Activated B cell treated with CpG ODN at 0.5 μM for 24 hours (primary cell): ENCODE measurements around the gene RPP40. TPM values are rescaled to one million over a fixed set of nuclear protein-coding genes. Genes with fewer than 3 reads are reported as not detected.

Source experiments
- ATAC-seq: fragments of 200-7000 bp; cut with Tn5 transposase; one replicate; pipeline ENCODE4 v1.10.0; 2021; ENCODE audit warnings: low read depth, mild to moderate bottlenecking, moderate library complexity
- CTCF ChIA-PET: fragments of 350-600 bp; sonication (Branson Sonifier 250); formaldehyde crosslinking; loops from one replicate; lab custom pipeline; 2021; ENCODE audit warnings: antibody characterized with exemption; lab: Charles Lee
- POLR2A ChIA-PET: fragments of 350-600 bp; sonication (Branson Sonifier 250); formaldehyde crosslinking; loops from one replicate; lab custom pipeline; 2021; ENCODE audit warnings: antibody characterized with exemption; lab: Charles Lee
- DNase-seq: peaks from one replicate; pipeline ENCODE4 v3.0.0; 2022
- H3K27ac Mint-ChIP-seq: one replicate; pipeline ENCODE4 v1.8.0; 2020; ENCODE audit warnings: mixed read lengths
- H3K27me3 Mint-ChIP-seq: one replicate; pipeline ENCODE4 v1.8.0; 2021; ENCODE audit warnings: mixed read lengths
- H3K36me3 Mint-ChIP-seq: one replicate; pipeline ENCODE4 v1.8.0; 2021; ENCODE audit warnings: low read depth, mixed read lengths
- H3K4me1 Mint-ChIP-seq: one replicate; pipeline ENCODE4 v1.8.0; 2021; ENCODE audit warnings: mixed read lengths
- H3K4me3 Mint-ChIP-seq: one replicate; pipeline ENCODE4 v1.8.0; 2020; ENCODE audit warnings: mild to moderate bottlenecking, mixed read lengths
- H3K9me3 Mint-ChIP-seq: one replicate; pipeline ENCODE4 v1.8.0; 2020; ENCODE audit warnings: mixed read lengths
- CTCF ChIP-seq: fragments of 200-600 bp; IDR thresholded peaks from one replicate; pipeline ENCODE4 v1.8.0; 2022; ENCODE audit warnings: antibody characterized with exemption, mild to moderate bottlenecking
- intact Hi-C: fragments of 100-400 bp; cut with micrococcal nuclease; formaldehyde crosslinking; loops from one replicate; pipeline ENCODE4 v1.15.1; 2024
- total RNA-seq: library from RNA; stranded (reverse); gene quantifications from 2 replicates; pipeline ENCODE4 v1.2.3, GENCODE V29; 2022

RPP40 gene
- total RNA-seq, 1 donor from 2014 or later = 7.1 TPM

GRCh38 chr6:4967301-4968030, 36.4 kb downstream of the RPP40 start:
- ChIA-PET CTCF (no interaction called here), POLR2A (no interaction called here)
- H3K9me3 Mint-ChIP-seq = no peaks in the 10 kb centered on the region
- no peaks in the 10 kb centered on the region for H3K4me1 Mint-ChIP-seq
- no peak overlapping the region for H3K27ac Mint-ChIP-seq
- ATAC-seq = no peak
- H3K36me3 Mint-ChIP-seq = no peaks in the 10 kb centered on the region
- intact Hi-C loops = no loop called here
- H3K27me3 Mint-ChIP-seq = peaks cover 4% of the 10 kb centered on the region
- DNase-seq = no peak
- H3K4me3 Mint-ChIP-seq = no peak overlapping the region
- TF ChIP-seq CTCF = no peak

- Mint-ChIP-seq H3K4me3 (no peak overlapping the region), H3K27ac (no peak overlapping the region), H3K27me3 (no peaks in the 10 kb centered on the region), H3K9me3 (no peaks in the 10 kb centered on the region), H3K4me1 (no peaks in the 10 kb centered on the region), H3K36me3 (no peaks in the 10 kb centered on the region)
- POLR2A ChIA-PET = no interaction called here
- no peak for DNase-seq
- ATAC-seq = no peak
- intact Hi-C loops = no loop called here
- CTCF ChIA-PET = no interaction called here
- TF ChIP-seq CTCF = no peak
These were observed 38.1 kb downstream of the RPP40 start for GRCh38 chr6:4965562-4966389.

GRCh38 chr6:4964675-4965561, 38.9 kb downstream of the RPP40 start:
- intact Hi-C loops = no loop called here
- Mint-ChIP-seq H3K27me3 (no peaks in the 10 kb centered on the region), H3K36me3 (no peaks in the 10 kb centered on the region), H3K9me3 (no peaks in the 10 kb centered on the region), H3K27ac (no peak overlapping the region), H3K4me1 (no peaks in the 10 kb centered on the region), H3K4me3 (no peak overlapping the region)
- DNase-seq (no peak), ATAC-seq (no peak)
- TF ChIP-seq CTCF = no peak
- CTCF ChIA-PET = no interaction called here
- POLR2A ChIA-PET = no interaction called here

GRCh38 chr6:4962905-4963304, 40.9 kb downstream of the RPP40 start:
- no peaks in the 10 kb centered on the region for H3K27me3 Mint-ChIP-seq
- H3K9me3 Mint-ChIP-seq = no peaks in the 10 kb centered on the region
- DNase-seq (no peak), ATAC-seq (no peak)
- H3K4me3 Mint-ChIP-seq = no peak overlapping the region
- H3K36me3 Mint-ChIP-seq = no peaks in the 10 kb centered on the region
- intact Hi-C loops = no loop called here
- H3K4me1 Mint-ChIP-seq = no peaks in the 10 kb centered on the region
- ChIA-PET CTCF (interaction anchor here (0.6 kb wide), 1 partner anchor 1548 kb away, joined by 3 read pairs; no protein-coding TSS in a partner anchor), POLR2A (no interaction called here)
- H3K27ac Mint-ChIP-seq = no peak overlapping the region
- no peak for TF ChIP-seq CTCF
